Dermis blood vessel endothelial cell (primary cell): Measurements from ENCODE around the gene TTC9. TPM values are rescaled to one million over a fixed set of nuclear protein-coding genes. Genes with fewer than 3 reads are reported as not detected.

Source experiments
- DNase-seq: peaks from one replicate; pipeline ENCODE4 v3.0.0; 2010
- total RNA-seq: library from RNA; depleted of rRNA; stranded (reverse); fragments of >200 nt; gene quantifications from 2 replicates; pipeline ENCODE4 v1.2.3, GENCODE V29; 2014

The TTC9 gene
- total RNA-seq, result 0.23 and 0.34 TPM in 2 replicates

DNA sequence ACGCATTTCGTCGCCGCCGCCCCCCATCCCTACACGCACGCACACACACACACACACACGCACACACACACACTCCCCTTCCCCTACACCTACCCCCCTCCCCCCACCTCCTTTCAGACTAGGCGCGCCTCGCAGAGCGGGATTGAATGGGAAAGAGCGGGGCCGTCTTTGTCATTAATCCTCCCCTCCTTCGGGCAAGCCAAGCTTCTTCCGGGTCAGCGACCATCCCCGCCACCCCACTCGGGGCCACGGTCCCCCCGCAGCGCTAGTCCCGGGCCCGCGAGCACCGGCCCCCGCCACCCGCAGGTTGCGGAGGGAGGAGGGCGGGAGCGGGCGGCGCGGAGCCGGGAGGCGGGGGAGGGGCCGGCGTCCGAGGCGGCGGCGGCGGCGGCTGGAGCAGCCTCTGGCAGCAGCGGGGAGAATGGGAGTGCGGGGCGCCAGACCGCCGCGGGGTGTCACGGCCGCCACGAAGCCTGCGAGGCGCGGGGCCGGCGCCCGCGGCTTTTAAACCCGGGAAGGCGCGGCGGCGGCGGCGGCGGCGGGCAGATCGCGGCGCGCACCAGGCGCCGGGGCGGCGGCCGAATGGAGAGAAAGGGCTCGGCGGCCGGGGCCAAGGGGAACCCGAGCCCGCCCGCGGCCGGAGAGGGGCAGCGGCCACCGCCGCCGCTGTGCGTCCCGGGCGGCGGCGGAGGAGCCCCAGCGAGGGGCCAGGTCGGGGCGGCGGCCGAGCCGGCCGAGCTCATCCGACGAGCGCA is at the start of gene TTC9:
TSS of gene TTC9 (plus strand) at position 369 of the 755 bp plus-strand sequence. CDS start at position 583, 214 bp downstream.
- peak; percentile 5 for DNase-seq

DNA sequence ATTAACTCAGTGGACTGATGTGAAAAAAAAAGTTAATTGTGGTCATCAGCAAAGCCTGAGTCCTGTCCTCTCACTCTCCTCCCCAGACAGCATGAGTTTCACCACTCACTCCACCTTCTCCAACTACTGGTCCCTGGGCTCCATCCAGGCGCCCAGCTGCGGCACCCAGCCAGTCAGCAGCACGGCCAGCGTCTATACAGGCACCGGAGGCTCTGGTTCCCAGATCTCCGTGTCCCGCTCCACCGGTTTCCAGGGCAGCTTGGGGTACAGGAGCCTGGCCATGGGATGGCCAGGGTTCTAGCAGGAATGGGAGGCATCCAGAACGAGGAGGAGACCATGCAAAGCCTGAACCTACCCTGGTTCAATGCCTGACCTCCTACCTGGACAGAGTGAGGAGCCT is 47.3 kb upstream of the TTC9 start:
- no peak for DNase-seq

DNA sequence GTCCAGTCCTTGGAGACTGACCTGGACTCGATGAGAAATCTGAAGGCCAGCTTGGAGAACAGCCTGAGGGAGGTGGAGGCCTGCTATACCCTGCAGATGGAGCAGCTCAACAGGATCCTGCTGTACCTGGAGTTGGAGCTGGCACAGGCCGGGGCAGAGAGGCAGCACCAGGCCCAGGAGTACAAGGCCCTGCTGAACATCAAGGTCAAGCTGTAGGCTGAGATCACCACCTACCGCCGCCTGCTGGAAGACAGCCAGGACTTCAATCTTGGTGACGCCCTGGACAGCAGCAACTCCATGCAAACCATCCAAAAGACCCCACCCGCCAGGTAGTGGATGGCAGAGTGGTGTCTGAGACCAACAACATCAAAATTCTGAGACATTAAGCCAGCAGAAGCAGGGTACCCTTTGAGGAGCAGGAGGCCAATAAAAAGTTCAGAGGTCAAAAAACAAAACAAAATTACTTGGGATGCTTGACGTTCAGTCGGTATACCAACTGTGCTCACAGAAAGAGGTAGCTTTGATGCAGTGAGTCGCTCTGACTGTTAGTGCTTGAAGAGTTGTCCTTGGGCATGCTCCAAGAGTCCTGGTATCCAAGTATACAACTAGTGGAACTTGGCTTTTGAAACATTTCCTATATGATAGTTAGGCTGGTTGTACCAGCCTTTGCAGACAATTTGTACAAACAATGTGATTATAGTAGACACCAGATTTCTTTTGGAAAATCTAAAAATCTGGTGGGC is 46.1 kb upstream of the TTC9 start:
- no peak for DNase-seq

DNA sequence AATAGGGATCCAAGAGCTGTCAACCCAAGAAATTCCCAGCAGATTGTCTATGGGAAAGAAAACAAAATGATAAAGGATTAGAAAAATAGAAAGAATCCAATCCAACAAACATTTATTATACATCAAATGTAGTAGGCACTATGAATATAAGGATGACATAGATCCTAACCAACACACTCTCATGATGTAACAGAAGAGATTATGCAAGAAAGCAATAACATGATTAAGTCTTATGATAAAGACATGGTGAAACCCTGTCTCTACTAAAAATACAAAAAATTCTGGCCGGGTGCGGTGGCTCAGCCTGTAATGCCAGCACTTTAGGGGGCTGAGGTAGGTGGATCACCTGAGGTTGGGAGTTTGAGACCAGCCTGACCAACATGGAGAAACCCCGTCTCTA is 44.0 kb upstream of the TTC9 start:
- DNase-seq, result no peak

DNA sequence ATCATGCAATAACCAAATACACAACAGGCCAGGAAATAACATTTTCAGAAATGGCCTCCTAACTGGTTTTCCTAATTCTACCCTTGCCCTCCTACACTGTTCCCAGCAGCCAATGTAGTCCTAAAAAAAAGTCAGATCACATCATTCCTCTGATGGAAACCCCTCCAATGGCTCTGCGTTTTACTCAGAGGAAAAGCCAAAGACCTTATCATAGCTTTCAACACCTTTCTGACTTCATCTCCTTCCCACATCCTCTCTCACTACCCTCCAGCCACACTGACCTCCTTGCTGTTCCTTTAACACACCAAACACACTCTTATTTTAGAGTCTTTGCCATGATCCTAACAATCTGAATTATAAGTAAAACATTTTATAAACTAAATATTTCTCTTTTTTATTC is 42.4 kb upstream of the TTC9 start:
- DNase-seq, result no peak

DNA sequence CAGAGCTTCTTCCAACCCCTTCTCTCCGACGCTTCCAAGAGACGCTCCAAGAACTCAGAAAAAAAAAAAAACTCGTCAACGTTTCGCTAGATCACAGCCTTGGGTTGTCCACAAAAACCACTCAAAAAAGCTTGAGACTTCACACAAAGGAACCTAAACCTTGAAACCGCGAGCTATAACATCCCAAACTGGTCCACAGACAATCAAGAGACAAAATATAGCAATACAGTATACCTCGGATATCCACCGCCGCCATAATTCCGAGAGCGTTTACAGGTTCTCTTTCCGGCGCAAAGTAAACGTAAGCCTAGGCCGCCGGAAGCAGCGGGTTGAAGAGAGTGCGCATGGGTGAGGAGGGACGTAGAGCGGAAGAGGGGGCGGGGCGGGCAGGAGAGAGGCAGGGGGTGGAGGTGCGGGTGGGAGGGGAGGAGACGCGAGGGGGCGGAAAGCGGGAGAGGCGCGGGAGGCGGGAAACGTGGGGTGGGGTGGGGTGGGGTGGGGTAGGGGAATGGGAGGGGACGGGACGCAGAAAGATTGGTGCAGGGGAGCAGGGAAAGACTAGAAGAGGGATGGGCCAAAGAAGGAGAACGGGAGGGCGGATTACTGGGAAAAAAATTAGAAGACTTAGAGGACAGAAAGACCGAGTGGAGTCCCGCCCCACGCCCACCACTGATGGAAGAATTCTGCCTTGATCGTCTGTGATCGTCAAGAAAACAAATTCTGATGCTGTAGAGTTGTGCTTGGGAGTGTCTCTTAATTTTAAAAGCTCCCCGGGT is 41.1 kb upstream of the TTC9 start, which contains the start of gene MED6:
TSS of gene MED6 (minus strand) at position 274 of the 776 bp plus-strand sequence. CDS start at position 256, 18 bp downstream.
- DNase-seq, result peak; percentile 95

DNA sequence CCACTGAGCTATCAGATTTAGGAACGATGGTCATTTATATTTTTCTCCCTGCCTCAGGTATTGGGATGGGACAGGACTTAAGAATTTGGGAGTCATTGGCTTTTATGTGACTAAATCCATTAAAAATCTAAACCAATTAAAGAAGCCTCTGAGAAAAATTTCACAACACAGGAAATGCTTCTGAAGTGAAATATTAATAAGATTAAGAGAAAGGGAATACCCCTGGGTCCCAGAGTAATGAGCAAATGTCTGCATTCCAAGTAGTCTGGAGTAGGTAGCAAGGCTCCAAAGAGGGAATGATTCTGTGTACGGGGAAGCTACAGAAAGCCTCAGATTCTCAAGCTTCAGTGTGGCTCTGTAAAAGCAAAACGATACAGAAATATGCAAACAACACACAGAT is 40.6 kb upstream of the TTC9 start:
- DNase-seq, result peak; percentile 1

DNA sequence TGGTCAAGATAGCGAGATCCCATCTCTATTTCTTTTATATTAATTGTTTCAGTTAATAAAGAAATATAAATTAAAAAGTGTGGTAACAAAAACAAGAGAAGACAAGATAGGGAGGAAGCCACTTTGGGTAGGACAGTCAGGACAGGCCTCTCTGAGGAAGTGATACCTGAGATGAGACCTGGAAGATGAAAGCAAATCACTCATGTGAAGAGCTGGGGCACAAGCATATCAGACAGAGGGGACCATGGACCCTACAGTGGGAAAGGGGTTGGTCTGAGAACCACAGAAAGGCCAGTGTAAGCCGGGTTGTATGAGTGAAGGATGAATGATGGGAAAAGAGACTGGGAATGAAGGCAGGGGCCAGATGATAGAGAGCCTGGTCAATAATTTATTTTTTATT is 39.5 kb upstream of the TTC9 start:
- DNase-seq, result no peak

DNA sequence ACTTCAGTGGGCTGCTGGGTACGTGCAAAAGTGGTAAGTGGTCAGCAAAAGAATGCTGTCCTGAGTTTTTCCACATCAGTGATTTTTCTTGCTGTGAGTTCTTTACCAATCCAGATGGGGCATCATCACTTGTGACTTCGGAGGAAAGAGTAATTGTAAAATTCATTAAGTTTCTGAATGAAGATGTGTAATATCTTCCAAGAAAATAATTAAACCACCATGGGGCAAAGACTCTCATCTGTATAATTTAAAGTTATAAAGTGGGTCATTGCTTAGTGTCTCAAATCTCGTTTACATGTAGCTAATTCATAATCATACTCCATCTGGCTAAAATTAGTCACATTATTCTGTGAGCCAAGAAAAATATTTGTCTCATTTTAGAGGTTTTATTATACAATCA is 30.5 kb upstream of the TTC9 start:
- no peak for DNase-seq

DNA sequence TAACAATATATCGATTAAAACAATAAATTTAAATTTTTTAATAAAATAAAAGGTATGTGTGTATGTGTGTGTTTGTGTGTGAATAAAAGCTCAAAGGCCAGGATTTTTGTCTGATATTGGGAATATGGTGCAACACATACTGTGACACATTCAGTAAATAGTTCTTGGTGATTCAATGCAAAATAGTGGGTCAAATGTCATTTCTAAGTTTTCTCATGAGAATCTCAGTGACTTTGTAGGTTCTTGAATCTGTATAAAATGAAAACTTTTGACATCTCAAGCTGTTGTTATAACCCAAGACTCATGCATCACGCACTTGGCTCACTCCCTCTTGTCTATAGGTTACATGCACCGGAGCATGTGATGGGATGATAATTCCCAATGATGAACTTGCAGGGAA is 25.1 kb upstream of the TTC9 start:
- no peak for DNase-seq

DNA sequence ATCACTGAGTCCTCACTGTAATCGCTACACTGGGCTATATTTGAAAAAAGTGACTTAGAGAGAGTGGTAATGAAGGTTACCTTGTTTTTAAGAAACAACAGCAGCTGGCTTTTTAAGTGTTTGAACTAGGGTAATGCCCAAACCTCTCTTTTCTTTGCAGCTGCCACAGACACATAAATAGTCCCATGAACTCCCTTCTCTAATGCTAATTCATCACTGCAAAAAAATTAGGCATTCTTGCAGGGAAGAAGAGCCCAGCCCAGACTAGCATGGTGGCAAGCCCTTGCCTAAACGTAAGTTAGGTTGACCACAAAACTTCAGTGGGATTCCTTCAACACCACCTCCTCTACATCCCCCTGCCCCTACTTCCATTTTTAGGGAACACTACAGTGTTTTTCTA is 23.4 kb upstream of the TTC9 start:
- no peak for DNase-seq

DNA sequence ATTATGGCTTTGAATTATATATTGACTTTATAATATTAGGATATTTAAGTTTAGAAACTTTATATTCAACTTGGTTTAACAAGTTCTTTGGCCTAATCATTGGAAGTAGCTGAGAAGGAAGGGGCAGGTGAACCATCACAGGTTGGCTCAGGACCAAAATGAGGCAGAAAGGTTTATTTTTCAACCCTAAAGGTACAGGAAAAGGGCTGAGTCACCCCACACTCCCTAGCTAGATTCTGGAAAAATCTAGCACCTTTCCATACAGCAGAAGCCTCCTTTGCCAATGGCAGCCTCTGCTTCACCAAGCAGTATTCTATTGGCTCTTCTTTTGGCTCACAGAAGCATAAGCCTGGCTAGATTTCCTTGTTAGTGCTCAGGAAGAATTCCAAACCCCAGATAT is 22.0 kb upstream of the TTC9 start:
- DNase-seq, result no peak

DNA sequence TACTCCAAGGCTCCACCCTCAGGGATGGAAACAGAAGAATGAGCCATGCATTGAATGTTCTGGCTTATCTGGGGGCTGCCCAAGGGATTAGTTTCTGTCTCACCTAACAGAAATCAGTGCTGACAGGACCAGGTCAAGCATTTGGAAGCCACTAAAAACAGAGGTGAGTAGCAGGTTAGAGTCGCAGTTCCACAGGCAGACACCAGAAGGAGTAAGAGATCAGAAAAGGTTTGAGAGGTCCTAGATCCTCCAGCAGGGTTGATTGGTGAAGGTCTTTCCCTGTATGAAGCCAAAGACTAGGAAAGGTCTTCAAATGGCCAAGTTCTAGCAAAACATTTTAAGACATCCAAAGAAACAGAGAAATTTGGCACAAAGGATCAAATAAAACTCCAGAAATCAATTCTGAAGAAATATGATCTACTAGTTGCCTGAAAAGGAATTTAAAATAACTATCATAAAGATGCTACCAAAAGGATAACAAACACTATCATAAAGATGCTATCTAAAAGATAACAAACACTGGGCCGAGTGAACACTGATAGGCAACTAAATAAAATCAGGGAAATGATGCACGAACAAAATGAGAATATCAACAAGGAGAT is 19.5 kb upstream of the TTC9 start:
- DNase-seq, result peak; percentile 60

DNA sequence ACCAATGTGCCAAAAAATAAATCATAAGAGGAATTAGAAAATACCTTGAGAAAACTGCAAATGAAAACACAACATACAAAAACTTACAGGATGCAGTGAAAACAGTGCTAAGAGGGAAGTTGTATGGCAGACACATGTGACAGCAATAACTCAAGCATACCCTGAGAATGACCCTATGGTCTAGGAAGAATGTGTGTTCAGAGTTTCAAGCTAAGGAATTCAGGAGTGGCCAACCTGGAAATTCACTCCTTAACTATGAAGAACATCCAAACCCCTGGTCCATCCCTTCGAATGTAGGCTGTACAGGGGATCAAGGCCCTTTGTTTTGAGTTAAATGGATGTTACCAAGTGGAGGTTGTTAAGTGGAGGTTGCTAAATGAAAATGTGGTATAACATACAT is 16.7 kb upstream of the TTC9 start:
- no peak for DNase-seq

DNA sequence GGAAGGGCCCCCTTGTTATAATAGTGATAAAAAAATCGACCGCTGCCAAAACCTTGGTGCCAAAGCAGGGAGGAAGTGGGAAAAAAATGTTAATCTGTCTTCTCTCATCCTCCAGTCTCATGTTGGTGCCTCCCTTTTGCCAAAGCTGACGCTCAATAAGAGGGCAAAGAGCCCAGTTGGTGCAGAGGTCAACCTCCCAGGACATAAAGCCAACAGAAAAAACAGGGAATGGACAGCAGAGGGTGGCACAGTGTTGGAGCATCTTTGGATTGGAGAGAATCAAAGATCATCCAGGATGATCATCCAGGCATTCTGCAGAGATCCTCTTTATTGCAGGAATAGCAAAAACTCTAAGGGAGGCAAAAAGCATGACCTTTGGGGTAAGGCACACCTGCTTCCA is 9.8 kb upstream of the TTC9 start:
- no peak for DNase-seq

DNA sequence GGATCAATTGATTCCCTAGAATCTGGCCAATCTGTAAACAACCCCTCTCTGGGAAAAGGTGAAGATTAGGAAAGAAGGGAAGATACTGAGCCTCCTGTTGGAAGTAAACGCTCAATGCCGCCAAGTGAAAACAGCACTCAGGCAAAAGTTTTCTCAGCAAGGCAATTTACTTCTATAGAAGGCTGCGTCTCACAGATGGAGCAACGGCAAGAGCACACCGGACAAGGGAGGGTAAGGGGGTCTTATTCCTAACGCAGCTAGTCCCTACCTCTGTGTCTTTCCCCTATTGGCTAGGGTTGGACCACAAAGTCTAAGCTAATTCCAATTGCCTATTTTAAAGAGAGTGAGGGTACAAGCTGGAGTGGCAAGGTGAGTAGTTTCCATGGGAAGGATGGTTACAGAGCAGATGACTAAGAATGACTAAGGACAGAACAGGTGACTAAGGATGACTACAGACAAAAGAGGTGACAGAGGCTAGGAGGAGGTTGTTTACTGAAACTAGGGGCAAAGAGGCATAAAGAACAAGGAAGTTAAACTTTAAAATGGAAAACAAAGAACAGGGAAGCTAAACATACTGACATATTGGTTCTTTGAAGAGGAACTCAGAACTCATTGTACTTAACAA is 5.6 kb upstream of the TTC9 start:
- DNase-seq, result no peak

DNA sequence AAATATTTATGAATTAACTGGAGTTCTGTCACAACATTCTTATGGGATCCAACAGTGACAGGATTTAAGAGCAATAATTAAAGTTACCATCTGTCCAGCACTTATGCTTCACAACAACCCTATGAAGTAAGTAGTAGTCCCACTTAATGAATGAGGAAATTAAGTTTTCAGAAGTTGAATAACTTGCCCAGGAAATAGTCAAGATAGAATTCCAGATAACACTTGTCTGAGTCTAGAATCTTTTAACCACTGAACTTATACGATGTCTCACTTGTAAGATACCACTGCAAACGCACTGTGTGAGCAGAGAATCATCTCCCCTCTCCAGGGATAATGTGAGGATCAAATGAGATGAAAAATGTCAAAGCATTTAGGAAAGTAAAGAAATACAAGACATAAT is 3.3 kb upstream of the TTC9 start:
- no peak for DNase-seq

DNA sequence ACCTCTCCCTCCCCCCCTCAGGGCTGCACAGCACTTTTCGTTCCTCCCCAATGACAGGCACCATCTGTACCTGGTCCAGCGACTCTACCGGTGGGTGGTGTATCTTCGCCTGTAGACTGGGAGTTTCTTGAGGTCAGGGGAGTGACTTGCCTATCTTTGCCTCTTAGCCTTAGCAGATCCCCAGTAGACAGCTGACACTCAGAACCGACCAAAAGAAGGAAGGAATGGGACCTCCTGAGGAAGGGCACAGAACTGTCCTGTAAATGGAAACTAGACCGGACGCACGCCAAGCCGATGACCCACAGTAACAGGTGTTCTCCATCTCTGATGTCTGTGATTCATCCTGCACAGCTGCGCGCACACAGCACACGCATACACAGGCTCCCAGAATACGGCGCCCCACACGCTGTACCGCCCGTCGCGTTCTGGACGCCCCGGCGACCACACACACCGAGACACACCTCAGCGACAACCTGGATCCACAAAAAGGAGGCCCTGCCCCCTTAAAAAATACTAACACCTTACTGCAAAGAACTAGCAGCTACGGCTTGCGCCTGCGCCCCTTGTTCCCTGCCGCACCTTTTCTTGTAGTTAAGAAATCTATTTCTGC is 673 bp upstream of the TTC9 start:
- DNase-seq, result peak; percentile 29

DNA sequence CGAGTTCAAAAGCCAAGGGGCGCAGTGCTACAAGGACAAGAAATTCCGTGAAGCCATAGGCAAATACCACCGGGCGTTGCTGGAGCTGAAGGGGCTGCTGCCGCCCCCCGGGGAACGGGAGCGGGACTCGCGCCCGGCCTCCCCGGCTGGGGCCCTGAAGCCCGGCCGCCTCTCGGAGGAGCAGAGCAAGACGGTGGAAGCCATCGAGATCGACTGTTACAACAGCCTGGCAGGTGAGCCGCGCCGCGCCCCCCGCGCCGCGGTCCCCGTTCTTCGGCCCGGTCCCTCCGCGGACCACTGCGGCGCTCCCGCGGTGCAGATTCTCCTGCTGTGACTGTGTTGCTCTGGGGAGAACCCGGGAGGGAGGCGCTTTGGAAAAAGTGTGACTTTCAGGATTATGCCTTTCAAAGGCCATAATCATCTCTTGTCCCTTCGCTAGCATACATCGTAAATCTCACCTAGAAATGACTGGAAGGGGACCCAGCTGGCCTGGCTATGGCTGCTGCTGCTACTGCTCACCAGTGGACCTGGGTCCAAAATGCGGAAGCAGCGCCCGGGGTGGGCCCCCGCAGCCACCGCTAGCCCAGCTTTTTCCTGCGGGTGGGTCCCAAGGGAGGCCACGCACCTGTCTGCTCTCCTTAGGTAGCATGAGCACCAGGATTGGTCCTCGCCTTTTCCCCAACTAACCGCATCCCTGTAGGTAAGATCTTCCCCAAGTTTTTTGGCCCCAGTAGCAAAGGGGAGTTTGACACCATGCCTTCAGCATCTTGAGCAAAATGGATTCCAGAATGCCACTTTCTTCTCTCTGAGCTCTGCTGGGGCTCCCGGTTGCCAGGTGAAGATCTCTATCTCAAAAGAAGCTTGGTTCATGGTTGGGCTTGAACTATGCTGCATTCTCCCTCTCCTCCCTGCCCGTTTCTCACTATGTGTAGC is 853 bp downstream of the TTC9 start:
- peak; percentile 5 for DNase-seq

DNA sequence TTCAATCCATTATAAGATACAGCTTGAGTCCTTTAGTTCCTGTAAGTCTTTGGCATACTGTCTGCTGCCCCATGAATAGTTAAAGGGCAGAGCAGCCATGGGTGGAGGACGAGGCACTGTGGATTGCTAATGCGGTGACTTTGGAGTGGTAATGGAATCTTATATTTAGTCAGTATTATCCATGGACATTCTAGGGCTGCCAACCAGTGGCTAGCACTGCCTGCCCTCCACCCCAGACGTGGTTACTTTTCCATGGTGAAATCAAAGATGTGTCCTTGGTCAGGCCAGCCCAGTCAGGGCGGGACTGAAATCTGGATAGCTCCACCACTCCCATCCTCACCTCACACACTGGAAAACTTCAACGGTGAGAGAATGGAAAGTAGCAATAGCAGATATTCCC is 2.3 kb downstream of the TTC9 start:
- DNase-seq, result no peak

DNA sequence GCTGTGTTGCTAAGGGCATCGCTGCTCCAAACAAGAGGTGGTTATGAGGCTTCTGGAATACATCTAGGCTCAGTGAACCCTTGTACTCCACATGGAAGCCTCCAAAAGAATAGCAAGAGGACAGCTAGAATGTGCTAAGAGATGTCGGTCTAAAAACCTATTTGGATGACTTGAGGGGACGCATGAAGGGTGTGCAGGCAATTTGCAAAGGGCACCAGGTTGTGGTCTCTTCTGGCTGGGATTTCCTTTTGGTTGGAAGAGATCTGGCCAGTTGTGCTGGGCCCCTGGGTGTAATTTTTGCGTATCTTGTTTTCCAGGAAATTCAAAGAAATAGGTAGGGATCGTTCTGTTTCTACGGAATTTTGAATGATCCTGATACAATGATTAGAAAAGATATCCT is 4.2 kb downstream of the TTC9 start:
- DNase-seq, result no peak
